ENCODE data around the gene VWA5B2. TPM values are rescaled to one million over a fixed set of nuclear protein-coding genes. Genes with fewer than 3 reads are reported as not detected.

VWA5B2 gene
- total and polyA plus RNA-seq, 4 donors: 0.12 to 1.7 (median 0.86) TPM

DNA sequence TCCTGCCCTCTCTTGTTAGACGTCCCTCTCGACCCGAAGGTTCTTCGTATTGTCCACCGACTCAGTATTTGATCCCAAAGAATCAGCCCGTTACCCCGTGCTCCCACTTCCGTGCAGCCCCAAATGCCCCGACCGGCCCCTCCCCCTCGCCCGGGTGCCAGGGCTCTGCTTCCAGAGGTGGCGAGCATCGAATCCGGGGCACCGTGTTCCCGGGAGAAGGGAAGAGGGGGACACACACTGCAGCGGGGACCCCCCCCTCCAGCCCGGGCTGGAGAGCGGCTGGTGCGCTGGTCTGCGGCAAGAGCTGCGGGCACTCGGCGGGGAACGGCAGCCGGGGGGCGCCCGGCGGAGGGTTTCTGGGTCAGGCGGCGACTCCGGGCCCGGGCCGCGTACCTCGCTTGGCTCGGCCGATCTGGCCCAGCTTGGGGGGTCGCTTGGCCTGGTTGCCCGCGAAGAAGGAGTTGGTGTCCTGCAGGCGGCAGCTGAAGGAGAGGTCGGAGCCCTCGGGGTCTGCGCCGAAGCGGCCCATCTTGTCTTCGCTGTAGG is 31.4 kb downstream of the VWA5B2 start:
- peak overlapping the region; percentile 25 for H3K4me3 ChIP-seq
- H3K9ac ChIP-seq (ENCODE audit: insufficient read depth in 1 of 2, low read length in 2 of 2): no peak overlapping the region
- ATAC-seq (ENCODE audit: insufficient read depth, low FRiP score) (no peak), DNase-seq (no peak)
- H3K9me3 ChIP-seq (ENCODE audit: control insufficient read depth in 4 of 4, insufficient read depth in 3 of 4, low read length in 3 of 4): no peaks in the 10 kb centered on the region
- H3K27me3 ChIP-seq (ENCODE audit: control insufficient read depth in 3 of 3, insufficient read depth in 3 of 3, low read length in 2 of 3): peaks cover 0 to 48% (median 31%) of the 10 kb centered on the region in 3 donors
- 1 to 2% methylated on average over 39 to 49 of the region's 49 CpGs for WGBS, 2 donors
- TF ChIP-seq, protein P1, sequence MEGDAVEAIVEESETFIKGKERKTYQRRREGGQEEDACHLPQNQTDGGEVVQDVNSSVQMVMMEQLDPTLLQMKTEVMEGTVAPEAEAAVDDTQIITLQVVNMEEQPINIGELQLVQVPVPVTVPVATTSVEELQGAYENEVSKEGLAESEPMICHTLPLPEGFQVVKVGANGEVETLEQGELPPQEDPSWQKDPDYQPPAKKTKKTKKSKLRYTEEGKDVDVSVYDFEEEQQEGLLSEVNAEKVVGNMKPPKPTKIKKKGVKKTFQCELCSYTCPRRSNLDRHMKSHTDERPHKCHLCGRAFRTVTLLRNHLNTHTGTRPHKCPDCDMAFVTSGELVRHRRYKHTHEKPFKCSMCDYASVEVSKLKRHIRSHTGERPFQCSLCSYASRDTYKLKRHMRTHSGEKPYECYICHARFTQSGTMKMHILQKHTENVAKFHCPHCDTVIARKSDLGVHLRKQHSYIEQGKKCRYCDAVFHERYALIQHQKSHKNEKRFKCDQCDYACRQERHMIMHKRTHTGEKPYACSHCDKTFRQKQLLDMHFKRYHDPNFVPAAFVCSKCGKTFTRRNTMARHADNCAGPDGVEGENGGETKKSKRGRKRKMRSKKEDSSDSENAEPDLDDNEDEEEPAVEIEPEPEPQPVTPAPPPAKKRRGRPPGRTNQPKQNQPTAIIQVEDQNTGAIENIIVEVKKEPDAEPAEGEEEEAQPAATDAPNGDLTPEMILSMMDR (IDR thresholded peaks at IDR 0.05; ENCODE audit: control extremely low read depth, extremely low read depth): no peak
- H3K4me1 ChIP-seq (ENCODE audit: control insufficient read depth in 5 of 5, insufficient read depth in 5 of 5, low read length in 5 of 5): peaks cover 0 to 28% (median 5%) of the 10 kb centered on the region in 5 donors
- H3K36me3 ChIP-seq (ENCODE audit: control insufficient read depth in 4 of 4, insufficient read depth in 4 of 4, low read length in 4 of 4): peaks cover 0 to 4% (median 0%) of the 10 kb centered on the region in 4 donors
- no peak overlapping the region for H3K27ac ChIP-seq (ENCODE audit: low read depth in 1 of 2, low read length in 1 of 2)

DNA sequence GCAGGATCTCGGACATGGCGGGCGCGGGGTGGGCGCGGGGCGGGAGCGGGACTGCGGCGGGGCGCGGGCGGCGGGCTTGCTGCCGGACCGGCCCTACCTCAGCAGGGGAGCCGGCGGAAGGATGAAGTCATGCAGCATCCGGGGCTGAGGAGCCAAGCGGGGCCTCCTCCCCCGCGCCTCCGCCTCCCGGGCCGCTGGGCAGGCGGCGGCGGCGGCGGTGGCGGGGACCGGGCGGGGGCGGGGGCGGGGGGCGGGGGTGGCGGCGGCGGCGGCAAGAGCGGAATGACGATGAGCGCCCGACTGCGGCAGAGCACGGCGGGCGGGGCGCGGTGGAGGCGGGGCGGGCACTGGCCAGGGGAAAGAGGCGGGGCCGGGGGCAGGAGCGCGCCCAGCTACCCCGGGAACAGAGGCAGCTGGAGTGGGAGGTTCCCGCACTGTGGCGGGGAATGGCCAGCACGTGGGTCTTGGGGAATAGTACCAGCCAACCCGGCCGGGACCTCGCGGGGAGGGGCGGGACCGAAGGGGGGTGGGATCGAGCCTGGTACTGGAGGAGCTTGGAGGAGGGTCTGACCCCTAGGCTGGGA is 32.0 kb downstream of the VWA5B2 start, which contains the start of gene CAMK2N2:
CAMK2N2 (minus strand) TSS at position 284 of the 584 bp plus-strand sequence; CDS start at position 16, 268 bp downstream.
- Histone ChIP-seq H3K36me3 (ENCODE audit: control insufficient read depth in 4 of 4, insufficient read depth in 4 of 4, low read length in 4 of 4) (peaks cover 0 to 4% (median 0%) of the 10 kb centered on the region in 4 donors), H3K9me3 (ENCODE audit: control insufficient read depth in 4 of 4, insufficient read depth in 3 of 4, low read length in 3 of 4) (no peaks in the 10 kb centered on the region), H3K27me3 (ENCODE audit: control insufficient read depth in 3 of 3, insufficient read depth in 3 of 3, low read length in 2 of 3) (peaks cover 0 to 48% (median 31%) of the 10 kb centered on the region in 3 donors), H3K4me3 (peak within 1 kb of the TSS; percentile 40), H3K4me1 (ENCODE audit: control insufficient read depth in 5 of 5, insufficient read depth in 5 of 5, low read length in 5 of 5) (peaks cover 0 to 28% (median 5%) of the 10 kb centered on the region in 5 donors), H3K27ac (ENCODE audit: low read depth in 1 of 2, low read length in 1 of 2) (no peak within 1 kb of the TSS), H3K9ac (ENCODE audit: insufficient read depth in 1 of 2, low read length in 2 of 2) (no peak within 1 kb of the TSS)
- TF ChIP-seq, protein P1 (IDR thresholded peaks at IDR 0.05; ENCODE audit: control extremely low read depth, extremely low read depth): no peak
- DNase-seq (peak; percentile 11 to 47 (median 21)), ATAC-seq (ENCODE audit: insufficient read depth, low FRiP score) (peak; percentile 67)
- 1% methylated on average over 20 to 67 of the region's 67 CpGs for WGBS, 2 donors

DNA sequence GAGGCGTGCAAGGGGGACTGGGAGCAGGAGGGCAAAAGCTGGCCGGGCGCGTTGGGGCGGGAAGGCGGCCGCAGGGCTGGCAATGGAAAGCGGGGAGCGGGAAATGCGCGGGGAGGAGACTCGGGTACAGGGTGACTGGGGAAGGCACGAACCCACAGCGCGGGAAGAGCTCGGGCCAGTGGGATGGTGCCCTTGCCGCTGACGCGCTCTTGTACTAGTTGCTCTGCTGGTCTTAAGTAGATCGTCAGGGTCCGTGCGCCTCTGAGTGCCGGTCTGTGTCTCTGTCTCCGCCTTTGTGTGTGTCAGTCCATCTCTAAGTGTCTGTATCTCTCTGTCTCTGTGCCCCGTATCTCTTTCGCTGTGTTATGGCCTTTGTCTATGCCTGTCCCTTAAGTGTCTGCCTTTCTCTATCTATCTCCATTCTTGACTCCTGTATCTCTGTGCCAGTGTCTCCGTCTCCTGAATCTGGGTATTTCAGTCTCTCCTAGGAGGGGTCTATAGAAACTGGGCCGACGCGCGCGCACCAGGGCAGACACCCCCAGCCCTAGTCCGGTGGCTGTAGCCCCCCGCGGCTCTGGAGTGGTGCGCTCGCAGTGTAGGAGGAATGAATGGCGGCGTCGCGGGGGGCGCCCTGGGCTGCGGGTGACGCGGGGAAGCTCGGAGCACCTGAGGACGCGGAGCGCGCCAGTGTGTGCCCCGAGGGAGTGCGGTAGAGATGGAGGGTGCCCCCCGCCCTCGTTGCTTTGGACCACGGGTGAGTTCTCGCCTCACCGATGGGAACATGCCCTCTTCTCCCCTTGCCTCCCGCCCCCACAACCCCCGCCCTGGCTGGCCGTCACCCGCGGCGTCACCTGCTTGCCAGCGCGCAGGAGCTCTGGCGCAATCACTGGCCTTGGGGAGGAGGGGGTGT is 32.7 kb downstream of the VWA5B2 start:
- Histone ChIP-seq H3K9me3 (ENCODE audit: control insufficient read depth in 4 of 4, insufficient read depth in 3 of 4, low read length in 3 of 4) (no peaks in the 10 kb centered on the region), H3K4me3 (peak overlapping the region; percentile 40), H3K27me3 (ENCODE audit: control insufficient read depth in 3 of 3, insufficient read depth in 3 of 3, low read length in 2 of 3) (peaks cover 0 to 48% (median 31%) of the 10 kb centered on the region in 3 donors), H3K9ac (ENCODE audit: insufficient read depth in 1 of 2, low read length in 2 of 2) (no peak overlapping the region), H3K36me3 (ENCODE audit: control insufficient read depth in 4 of 4, insufficient read depth in 4 of 4, low read length in 4 of 4) (peaks cover 0 to 4% (median 0%) of the 10 kb centered on the region in 4 donors), H3K27ac (ENCODE audit: low read depth in 1 of 2, low read length in 1 of 2) (no peak overlapping the region), H3K4me1 (ENCODE audit: control insufficient read depth in 5 of 5, insufficient read depth in 5 of 5, low read length in 5 of 5) (peaks cover 0 to 28% (median 5%) of the 10 kb centered on the region in 5 donors)
- WGBS, 2 donors: 2% methylated on average over 65 to 66 of the region's 66 CpGs
- TF ChIP-seq, protein P1 (IDR thresholded peaks at IDR 0.05; ENCODE audit: control extremely low read depth, extremely low read depth): no peak
- DNase-seq: peak in 2 of 3 donors; percentile 7 to 22
- ATAC-seq (ENCODE audit: insufficient read depth, low FRiP score): no peak

Measured in lung (tissue), 12 donors.